Measurements from ENCODE around the gene MYCBP2. TPM values are rescaled to one million over a fixed set of nuclear protein-coding genes. Genes with fewer than 3 reads are reported as not detected.

Gene MYCBP2
- polyA plus RNA-seq, 1 experiment, result 49.4 TPM

DNA sequence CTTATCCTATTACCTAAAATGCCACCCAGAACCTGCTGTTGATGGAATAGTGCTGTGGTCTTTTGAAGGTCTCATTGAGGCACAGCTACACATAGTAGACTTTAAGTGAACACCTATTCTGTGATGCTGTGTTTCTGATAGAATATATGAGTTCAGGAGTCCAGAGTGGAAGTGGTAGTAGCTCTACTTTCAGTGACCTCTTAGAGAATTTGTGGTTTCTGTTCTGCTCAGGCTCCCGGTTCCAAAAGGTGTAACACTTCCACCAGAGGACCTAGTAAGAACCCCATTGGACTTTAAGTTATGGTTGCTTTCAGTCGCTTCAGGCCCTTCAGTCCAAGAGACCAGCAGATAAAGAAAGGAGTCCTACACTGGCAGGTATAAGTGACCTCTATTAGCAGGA lies 11.4 kb upstream of the MYCBP2 start:
- Histone ChIP-seq H3K27ac (ENCODE audit: low read depth, low read length) (no peak overlapping the region), H3K27me3 (ENCODE audit: control insufficient read depth, insufficient read depth, low read length) (peaks cover 22% of the 10 kb centered on the region), H3K9me3 (ENCODE audit: control insufficient read depth, insufficient read depth, low read length) (no peaks in the 10 kb centered on the region), H3K4me3 (ENCODE audit: low read depth, low read length) (no peak overlapping the region)
- TF ChIP-seq, protein P1, sequence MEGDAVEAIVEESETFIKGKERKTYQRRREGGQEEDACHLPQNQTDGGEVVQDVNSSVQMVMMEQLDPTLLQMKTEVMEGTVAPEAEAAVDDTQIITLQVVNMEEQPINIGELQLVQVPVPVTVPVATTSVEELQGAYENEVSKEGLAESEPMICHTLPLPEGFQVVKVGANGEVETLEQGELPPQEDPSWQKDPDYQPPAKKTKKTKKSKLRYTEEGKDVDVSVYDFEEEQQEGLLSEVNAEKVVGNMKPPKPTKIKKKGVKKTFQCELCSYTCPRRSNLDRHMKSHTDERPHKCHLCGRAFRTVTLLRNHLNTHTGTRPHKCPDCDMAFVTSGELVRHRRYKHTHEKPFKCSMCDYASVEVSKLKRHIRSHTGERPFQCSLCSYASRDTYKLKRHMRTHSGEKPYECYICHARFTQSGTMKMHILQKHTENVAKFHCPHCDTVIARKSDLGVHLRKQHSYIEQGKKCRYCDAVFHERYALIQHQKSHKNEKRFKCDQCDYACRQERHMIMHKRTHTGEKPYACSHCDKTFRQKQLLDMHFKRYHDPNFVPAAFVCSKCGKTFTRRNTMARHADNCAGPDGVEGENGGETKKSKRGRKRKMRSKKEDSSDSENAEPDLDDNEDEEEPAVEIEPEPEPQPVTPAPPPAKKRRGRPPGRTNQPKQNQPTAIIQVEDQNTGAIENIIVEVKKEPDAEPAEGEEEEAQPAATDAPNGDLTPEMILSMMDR (IDR thresholded peaks at IDR 0.05; ENCODE audit: low read depth, low read length), result no peak
- CTCF ChIA-PET, result no interaction called here
- POLR2A ChIA-PET, result no interaction called here
- no peak for DNase-seq (ENCODE audit: low read depth, low spot score)

DNA sequence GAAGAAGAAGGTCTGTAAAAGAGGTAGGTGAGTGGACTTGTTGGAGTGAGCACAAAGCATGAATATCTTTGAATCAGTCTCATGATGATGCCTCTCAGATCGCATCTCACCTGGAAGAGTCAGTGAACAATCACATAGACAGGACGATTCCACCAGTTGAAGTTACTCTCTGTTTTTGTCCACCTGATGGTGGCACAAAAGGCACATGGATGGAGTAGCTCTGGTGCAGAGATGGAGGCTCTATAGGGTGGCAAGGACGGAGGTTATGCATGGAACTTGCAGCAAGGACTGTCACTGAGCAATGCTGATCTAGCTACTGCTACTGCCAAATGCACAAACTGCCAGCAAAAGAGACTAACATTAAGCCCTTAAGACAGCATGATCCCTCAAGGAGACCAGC lies 10.3 kb upstream of the MYCBP2 start:
- no peak for DNase-seq (ENCODE audit: low read depth, low spot score)
- Histone ChIP-seq H3K4me3 (ENCODE audit: low read depth, low read length) (no peak overlapping the region), H3K27ac (ENCODE audit: low read depth, low read length) (no peak overlapping the region), H3K27me3 (ENCODE audit: control insufficient read depth, insufficient read depth, low read length) (peaks cover 22% of the 10 kb centered on the region), H3K9me3 (ENCODE audit: control insufficient read depth, insufficient read depth, low read length) (no peaks in the 10 kb centered on the region)
- POLR2A ChIA-PET, result no interaction called here
- TF ChIP-seq, protein P1 (IDR thresholded peaks at IDR 0.05; ENCODE audit: low read depth, low read length), result no peak
- CTCF ChIA-PET, result no interaction called here

DNA sequence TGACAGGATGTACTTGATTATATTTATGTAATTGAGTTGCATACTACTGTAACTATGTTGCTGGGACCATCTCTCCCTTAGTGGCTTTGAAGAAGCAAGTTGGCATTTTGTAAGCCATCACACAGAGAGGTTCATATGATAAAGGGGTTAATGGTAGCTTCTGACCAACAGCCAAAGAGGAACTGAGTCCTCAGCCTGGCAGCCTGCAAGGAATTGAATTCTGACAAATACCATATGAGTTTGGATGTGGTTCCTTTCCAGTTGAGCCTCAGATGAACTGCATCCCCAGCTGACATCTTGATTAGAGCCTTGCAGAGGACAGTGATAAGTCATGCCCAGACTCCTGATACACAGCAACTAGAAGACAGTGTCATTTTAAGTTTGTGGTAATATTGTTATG lies 8.6 kb upstream of the MYCBP2 start:
- no peak overlapping the region for H3K4me3 ChIP-seq (ENCODE audit: low read depth, low read length)
- H3K9me3 ChIP-seq (ENCODE audit: control insufficient read depth, insufficient read depth, low read length), result no peaks in the 10 kb centered on the region
- ChIA-PET POLR2A (no interaction called here), CTCF (interaction anchor here (2.0 kb wide), 1 partner anchor 143 kb away, joined by 6 read pairs; no protein-coding TSS in a partner anchor)
- TF ChIP-seq, protein P1 (IDR thresholded peaks at IDR 0.05; ENCODE audit: low read depth, low read length), result no peak
- no peak for DNase-seq (ENCODE audit: low read depth, low spot score)
- peaks cover 22% of the 10 kb centered on the region for H3K27me3 ChIP-seq (ENCODE audit: control insufficient read depth, insufficient read depth, low read length)
- H3K27ac ChIP-seq (ENCODE audit: low read depth, low read length), result no peak overlapping the region

DNA sequence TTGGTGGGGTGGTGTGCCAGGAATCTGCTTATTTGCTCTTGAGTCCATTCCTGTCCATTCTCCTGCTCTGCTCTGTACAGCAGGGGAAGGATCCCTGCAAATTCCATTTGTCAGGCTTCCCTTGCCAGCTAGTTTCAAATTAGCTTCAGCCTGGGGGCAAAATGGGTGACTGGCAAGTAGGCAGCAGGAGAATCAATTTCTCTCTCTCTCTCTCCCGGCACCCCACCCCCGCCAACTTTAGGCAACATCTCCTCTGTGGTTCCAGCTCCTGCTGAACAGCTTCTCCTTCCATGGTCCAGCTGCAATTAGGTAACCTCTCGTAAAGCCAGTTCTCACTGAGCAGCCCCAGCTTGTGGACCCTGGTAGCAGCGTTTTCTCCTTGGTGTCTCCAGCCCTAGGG lies 6.7 kb upstream of the MYCBP2 start:
- TF ChIP-seq, protein P1 (IDR thresholded peaks at IDR 0.05; ENCODE audit: low read depth, low read length), result no peak
- DNase-seq (ENCODE audit: low read depth, low spot score), result no peak
- CTCF ChIA-PET, result no interaction called here
- H3K27me3 ChIP-seq (ENCODE audit: control insufficient read depth, insufficient read depth, low read length), result peaks cover 13% of the 10 kb centered on the region
- no peak overlapping the region for H3K4me3 ChIP-seq (ENCODE audit: low read depth, low read length)
- no peak overlapping the region for H3K27ac ChIP-seq (ENCODE audit: low read depth, low read length)
- POLR2A ChIA-PET, result no interaction called here
- no peaks in the 10 kb centered on the region for H3K9me3 ChIP-seq (ENCODE audit: control insufficient read depth, insufficient read depth, low read length)

DNA sequence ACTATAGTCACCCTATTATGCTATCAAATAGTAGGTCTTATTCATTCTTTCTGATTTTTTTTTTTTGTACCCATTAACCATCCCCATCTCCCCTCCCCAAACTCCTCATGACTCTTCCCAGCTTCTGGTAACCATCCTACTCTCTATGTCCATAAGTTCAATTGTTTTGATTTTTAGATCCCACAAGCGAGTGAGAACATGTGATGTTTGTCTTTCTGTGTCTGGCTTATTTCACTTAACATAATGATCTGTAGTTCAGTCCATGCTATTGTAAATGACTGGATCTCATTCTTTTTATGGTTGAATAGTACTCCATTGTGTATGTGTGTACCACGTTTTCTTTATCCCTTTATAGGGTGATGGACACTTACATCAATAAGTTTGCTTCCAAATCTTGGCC lies 4.5 kb upstream of the MYCBP2 start:
- TF ChIP-seq, protein P1 (IDR thresholded peaks at IDR 0.05; ENCODE audit: low read depth, low read length), result no peak

More for the DNA sequence above, 4.5 kb upstream of the MYCBP2 start:
- no peak overlapping the region for H3K27ac ChIP-seq (ENCODE audit: low read depth, low read length)
- ChIA-PET POLR2A (no interaction called here), CTCF (no interaction called here)
- H3K27me3 ChIP-seq (ENCODE audit: control insufficient read depth, insufficient read depth, low read length), result no peaks in the 10 kb centered on the region
- H3K4me3 ChIP-seq (ENCODE audit: low read depth, low read length), result no peak overlapping the region
- no peak for DNase-seq (ENCODE audit: low read depth, low spot score)
- no peaks in the 10 kb centered on the region for H3K9me3 ChIP-seq (ENCODE audit: control insufficient read depth, insufficient read depth, low read length)

Measured in AG04450 (cell line).